ENCODE measurements around the gene KLRF2. TPM values are rescaled to one million over a fixed set of nuclear protein-coding genes. Genes with fewer than 3 reads are reported as not detected.

Gene KLRF2
- polyA plus RNA-seq, 1 of the 3 experiments (the other 2 are of a cell fraction) = not detected

DNA sequence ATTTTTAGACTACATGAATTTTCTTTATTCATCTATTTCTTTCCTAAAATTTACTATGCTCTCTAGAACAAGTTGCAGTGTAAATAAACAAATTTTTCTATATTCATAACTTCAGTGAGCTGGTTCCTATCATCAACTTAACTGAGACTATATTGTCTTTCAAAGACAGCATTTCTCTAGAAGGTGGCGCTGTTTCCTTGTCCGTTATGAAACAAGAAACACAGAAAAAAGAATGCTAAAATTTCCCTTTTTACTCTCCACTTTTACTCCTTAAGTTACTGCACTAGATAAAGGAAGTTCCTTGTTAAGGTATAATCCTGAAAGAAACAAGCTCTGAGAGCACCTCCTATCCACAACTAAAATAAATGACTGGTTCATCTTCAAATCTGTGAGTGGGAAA is 59.1 kb downstream of the KLRF2 start:
- H3K9ac ChIP-seq = no peak overlapping the region
- H3F3A ChIP-seq (replicated peaks; ENCODE audit: insufficient read depth) = no peaks in the 10 kb centered on the region
- WGBS (ENCODE audit: low lambda C conversion rate) = 2% methylated on average over 2 of the region's 2 CpGs
- no peak for DNase-seq
- H3K4me2 ChIP-seq = no peak overlapping the region
- H3K27ac ChIP-seq (ENCODE audit: low read depth in 2 of 2, low read length in 1 of 2) = no peak overlapping the region
- H3K9me3 ChIP-seq = no peaks in the 10 kb centered on the region
- no peak overlapping the region for H2AFZ ChIP-seq (ENCODE audit: low read depth)
- no peaks in the 10 kb centered on the region for H4K20me1 ChIP-seq (ENCODE audit: insufficient read depth)
- no peak overlapping the region; a peak in 1 of 4 replicates for H3K4me3 ChIP-seq (ENCODE audit: low read depth in 2 of 2, low read length in 1 of 2)
- no peaks in the 10 kb centered on the region for H3K79me2 ChIP-seq (ENCODE audit: insufficient read depth)
- POLR2A ChIA-PET = no interaction called here
- CTCF ChIA-PET = interaction anchor here (1.0 to 1.7 kb wide), 2 partner anchors 8 to 190 kb away, joined by 3 to 5 read pairs; no protein-coding TSS in a partner anchor
- no peaks in the 10 kb centered on the region for H3K4me1 ChIP-seq (ENCODE audit: control insufficient read depth in 1 of 2, insufficient read depth in 2 of 2, low read depth in 1 of 2, low read length in 1 of 2)
- no peaks in the 10 kb centered on the region for H3K36me3 ChIP-seq (replicated peaks in 1 of 2; ENCODE audit: control insufficient read depth in 1 of 2, insufficient read depth in 2 of 2, low read length in 1 of 2)
- H3K9me2 ChIP-seq = no peaks in the 10 kb centered on the region
- peaks cover 19% of the 10 kb centered on the region; the same call in 1 of the 2 replicates for H3K27me3 ChIP-seq (ENCODE audit: insufficient read depth)
- TF ChIP-seq, protein P1, sequence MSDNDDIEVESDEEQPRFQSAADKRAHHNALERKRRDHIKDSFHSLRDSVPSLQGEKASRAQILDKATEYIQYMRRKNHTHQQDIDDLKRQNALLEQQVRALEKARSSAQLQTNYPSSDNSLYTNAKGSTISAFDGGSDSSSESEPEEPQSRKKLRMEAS (IDR thresholded peaks at IDR 0.05; ENCODE audit: low read depth) = no peak
- no peak for TF ChIP-seq RXRA (IDR thresholded peaks at IDR 0.05; ENCODE audit: borderline replicate concordance, low read depth)
- TF ChIP-seq MEF2A (IDR thresholded peaks at IDR 0.05; ENCODE audit: borderline replicate concordance, low read depth) = no peak
- TF ChIP-seq, protein P2, sequence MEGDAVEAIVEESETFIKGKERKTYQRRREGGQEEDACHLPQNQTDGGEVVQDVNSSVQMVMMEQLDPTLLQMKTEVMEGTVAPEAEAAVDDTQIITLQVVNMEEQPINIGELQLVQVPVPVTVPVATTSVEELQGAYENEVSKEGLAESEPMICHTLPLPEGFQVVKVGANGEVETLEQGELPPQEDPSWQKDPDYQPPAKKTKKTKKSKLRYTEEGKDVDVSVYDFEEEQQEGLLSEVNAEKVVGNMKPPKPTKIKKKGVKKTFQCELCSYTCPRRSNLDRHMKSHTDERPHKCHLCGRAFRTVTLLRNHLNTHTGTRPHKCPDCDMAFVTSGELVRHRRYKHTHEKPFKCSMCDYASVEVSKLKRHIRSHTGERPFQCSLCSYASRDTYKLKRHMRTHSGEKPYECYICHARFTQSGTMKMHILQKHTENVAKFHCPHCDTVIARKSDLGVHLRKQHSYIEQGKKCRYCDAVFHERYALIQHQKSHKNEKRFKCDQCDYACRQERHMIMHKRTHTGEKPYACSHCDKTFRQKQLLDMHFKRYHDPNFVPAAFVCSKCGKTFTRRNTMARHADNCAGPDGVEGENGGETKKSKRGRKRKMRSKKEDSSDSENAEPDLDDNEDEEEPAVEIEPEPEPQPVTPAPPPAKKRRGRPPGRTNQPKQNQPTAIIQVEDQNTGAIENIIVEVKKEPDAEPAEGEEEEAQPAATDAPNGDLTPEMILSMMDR (IDR thresholded peaks at IDR 0.05) = peak; percentile 36
- no peak for TF ChIP-seq ELF1 (IDR thresholded peaks at IDR 0.05)
- TF ChIP-seq EZH2phosphoT487 (IDR thresholded peaks at IDR 0.05; ENCODE audit: borderline replicate concordance, low read depth) = no peak

DNA sequence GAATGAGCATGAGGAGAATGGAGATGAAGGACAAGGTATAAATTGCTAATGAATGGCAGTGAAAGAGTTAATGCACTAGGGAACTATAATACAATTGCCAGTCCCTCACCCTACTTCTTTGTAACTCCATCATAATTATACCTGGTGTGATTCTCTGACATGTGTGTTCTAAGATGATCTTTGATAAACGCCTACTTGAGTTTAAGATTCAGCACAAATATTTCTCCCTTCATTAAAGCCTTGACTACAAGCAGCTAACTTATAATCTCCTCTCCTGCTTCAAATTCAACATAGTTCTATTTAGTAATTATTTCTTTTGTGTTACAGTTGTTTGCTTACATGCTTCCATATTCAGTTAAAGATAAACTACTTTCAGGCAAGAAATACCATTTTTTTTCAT is 60.5 kb downstream of the KLRF2 start:
- Histone ChIP-seq H3K4me3 (ENCODE audit: low read depth in 2 of 2, low read length in 1 of 2) (no peak overlapping the region), H3K9me3 (no peaks in the 10 kb centered on the region), H3K27ac (ENCODE audit: low read depth in 2 of 2, low read length in 1 of 2) (no peak overlapping the region), H3K9me2 (no peaks in the 10 kb centered on the region), H2AFZ (ENCODE audit: low read depth) (no peak overlapping the region), H3K4me1 (ENCODE audit: control insufficient read depth in 1 of 2, insufficient read depth in 2 of 2, low read depth in 1 of 2, low read length in 1 of 2) (no peaks in the 10 kb centered on the region), H3F3A (replicated peaks; ENCODE audit: insufficient read depth) (no peaks in the 10 kb centered on the region), H3K27me3 (ENCODE audit: insufficient read depth) (peaks cover 9% of the 10 kb centered on the region; the same call in 1 of the 2 replicates), H4K20me1 (ENCODE audit: insufficient read depth) (no peaks in the 10 kb centered on the region), H3K36me3 (replicated peaks in 1 of 2; ENCODE audit: control insufficient read depth in 1 of 2, insufficient read depth in 2 of 2, low read length in 1 of 2) (no peaks in the 10 kb centered on the region), H3K79me2 (ENCODE audit: insufficient read depth) (no peaks in the 10 kb centered on the region), H3K4me2 (no peak overlapping the region), H3K9ac (no peak overlapping the region)
- TF ChIP-seq, protein P3, sequence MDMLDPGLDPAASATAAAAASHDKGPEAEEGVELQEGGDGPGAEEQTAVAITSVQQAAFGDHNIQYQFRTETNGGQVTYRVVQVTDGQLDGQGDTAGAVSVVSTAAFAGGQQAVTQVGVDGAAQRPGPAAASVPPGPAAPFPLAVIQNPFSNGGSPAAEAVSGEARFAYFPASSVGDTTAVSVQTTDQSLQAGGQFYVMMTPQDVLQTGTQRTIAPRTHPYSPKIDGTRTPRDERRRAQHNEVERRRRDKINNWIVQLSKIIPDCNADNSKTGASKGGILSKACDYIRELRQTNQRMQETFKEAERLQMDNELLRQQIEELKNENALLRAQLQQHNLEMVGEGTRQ (IDR thresholded peaks at IDR 0.05; ENCODE audit: borderline replicate concordance, low read depth, low read length) = no peak
- POLR2A ChIA-PET = no interaction called here
- DNase-seq = no peak
- CTCF ChIA-PET = no interaction called here
- WGBS (ENCODE audit: low lambda C conversion rate) = 5% methylated on average over 1 of the region's 1 CpG

DNA sequence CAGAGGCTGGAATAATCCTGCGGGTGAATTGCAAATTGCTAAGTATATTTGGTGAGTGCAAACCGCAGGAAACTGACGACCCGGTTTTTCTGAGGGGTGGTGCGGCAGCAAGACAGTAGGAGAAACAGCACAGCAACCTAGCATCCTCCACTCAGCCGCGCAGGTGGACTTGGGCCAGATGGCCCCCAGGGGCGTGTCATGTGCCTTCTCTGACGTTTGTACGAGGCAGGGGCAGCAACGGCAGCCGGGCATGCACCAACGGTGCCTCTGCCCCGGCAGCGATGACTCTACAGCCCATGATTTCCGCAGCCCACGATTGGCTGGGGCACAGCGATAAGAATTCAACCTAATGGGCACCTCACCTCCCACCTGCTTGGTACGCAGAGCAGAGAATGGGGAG is 62.0 kb downstream of the KLRF2 start:
- Histone ChIP-seq H3K9ac (no peak overlapping the region), H3F3A (replicated peaks; ENCODE audit: insufficient read depth) (no peaks in the 10 kb centered on the region), H3K36me3 (replicated peaks in 1 of 2; ENCODE audit: control insufficient read depth in 1 of 2, insufficient read depth in 2 of 2, low read length in 1 of 2) (no peaks in the 10 kb centered on the region), H3K4me3 (ENCODE audit: low read depth in 2 of 2, low read length in 1 of 2) (no peak overlapping the region), H4K20me1 (ENCODE audit: insufficient read depth) (no peaks in the 10 kb centered on the region), H3K9me3 (no peaks in the 10 kb centered on the region), H3K4me2 (no peak overlapping the region), H3K79me2 (ENCODE audit: insufficient read depth) (no peaks in the 10 kb centered on the region), H2AFZ (ENCODE audit: low read depth) (no peak overlapping the region), H3K4me1 (ENCODE audit: control insufficient read depth in 1 of 2, insufficient read depth in 2 of 2, low read depth in 1 of 2, low read length in 1 of 2) (no peaks in the 10 kb centered on the region), H3K9me2 (no peaks in the 10 kb centered on the region), H3K27me3 (ENCODE audit: insufficient read depth) (peaks cover 9% of the 10 kb centered on the region; the same call in 1 of the 2 replicates), H3K27ac (ENCODE audit: low read depth in 2 of 2, low read length in 1 of 2) (no peak overlapping the region)
- CTCF ChIA-PET = no interaction called here
- WGBS (ENCODE audit: low lambda C conversion rate) = 13% methylated on average over 9 of the region's 19 CpGs
- POLR2A ChIA-PET = no interaction called here
- DNase-seq = no peak
- TF ChIP-seq YY1 (IDR thresholded peaks at IDR 0.05; ENCODE audit: low read depth) (no peak), JUND (IDR thresholded peaks at IDR 0.05) (no peak), EZH2phosphoT487 (IDR thresholded peaks at IDR 0.05; ENCODE audit: borderline replicate concordance, low read depth) (no peak), RAD21 (IDR thresholded peaks at IDR 0.05; ENCODE audit: low read length) (no peak), GABPA (IDR thresholded peaks at IDR 0.05; ENCODE audit: low read depth) (no peak), POLR2AphosphoS5 (IDR thresholded peaks at IDR 0.05; ENCODE audit: low read depth, low read length) (no peak), EP300 (IDR thresholded peaks at IDR 0.05; ENCODE audit: borderline replicate concordance in 1 of 2, low read depth in 1 of 2, low read length in 1 of 2) (no peak), FOXM1 (IDR thresholded peaks at IDR 0.05; ENCODE audit: low read depth) (no peak), RFX5 (IDR thresholded peaks at IDR 0.05; ENCODE audit: low read length) (no peak), ELF1 (IDR thresholded peaks at IDR 0.05) (no peak), SMC3 (IDR thresholded peaks at IDR 0.05; ENCODE audit: low read depth, low read length) (no peak)
- TF ChIP-seq, protein P4, sequence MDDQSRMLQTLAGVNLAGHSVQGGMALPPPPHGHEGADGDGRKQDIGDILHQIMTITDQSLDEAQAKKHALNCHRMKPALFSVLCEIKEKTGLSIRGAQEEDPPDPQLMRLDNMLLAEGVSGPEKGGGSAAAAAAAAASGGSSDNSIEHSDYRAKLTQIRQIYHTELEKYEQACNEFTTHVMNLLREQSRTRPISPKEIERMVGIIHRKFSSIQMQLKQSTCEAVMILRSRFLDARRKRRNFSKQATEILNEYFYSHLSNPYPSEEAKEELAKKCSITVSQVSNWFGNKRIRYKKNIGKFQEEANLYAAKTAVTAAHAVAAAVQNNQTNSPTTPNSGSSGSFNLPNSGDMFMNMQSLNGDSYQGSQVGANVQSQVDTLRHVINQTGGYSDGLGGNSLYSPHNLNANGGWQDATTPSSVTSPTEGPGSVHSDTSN (IDR thresholded peaks at IDR 0.05) = no peak
- TF ChIP-seq, protein P1 (IDR thresholded peaks at IDR 0.05; ENCODE audit: low read depth) = no peak

All from SK-N-SH (cell line).